Measurements from ENCODE around the gene MTCH1.

DNA sequence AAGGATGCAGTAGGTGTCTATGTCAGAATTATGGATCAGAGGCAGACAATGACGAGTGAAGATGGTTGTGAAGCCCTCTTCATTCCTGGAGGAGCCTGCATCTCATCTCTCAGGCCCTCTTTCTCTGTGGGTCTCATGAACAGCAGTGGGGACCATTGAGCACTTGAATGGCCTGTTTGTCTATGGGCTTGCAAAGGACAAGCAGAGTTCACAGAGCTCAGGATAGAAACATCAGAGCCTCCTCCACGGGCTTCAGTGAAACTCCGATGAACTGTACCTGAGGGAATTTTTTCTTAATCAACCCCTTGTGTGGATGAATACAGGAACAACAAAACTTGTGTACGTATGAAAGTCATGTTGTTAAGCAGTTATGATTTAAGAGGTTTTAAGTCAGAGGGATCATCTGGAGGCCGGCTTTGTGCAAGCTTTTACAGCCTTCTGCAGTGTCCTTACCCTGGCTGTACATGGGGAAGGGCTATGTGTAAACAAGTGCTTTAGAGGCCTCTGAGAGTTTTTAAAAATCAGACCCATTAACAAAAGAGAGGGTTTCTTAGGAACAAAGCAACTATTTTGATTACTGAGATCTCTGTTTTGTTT lies 61.1 kb downstream of the MTCH1 start:
- TF ChIP-seq POLR2A (IDR thresholded peaks at IDR 0.05), result no peak
- TF ChIP-seq, protein P1, sequence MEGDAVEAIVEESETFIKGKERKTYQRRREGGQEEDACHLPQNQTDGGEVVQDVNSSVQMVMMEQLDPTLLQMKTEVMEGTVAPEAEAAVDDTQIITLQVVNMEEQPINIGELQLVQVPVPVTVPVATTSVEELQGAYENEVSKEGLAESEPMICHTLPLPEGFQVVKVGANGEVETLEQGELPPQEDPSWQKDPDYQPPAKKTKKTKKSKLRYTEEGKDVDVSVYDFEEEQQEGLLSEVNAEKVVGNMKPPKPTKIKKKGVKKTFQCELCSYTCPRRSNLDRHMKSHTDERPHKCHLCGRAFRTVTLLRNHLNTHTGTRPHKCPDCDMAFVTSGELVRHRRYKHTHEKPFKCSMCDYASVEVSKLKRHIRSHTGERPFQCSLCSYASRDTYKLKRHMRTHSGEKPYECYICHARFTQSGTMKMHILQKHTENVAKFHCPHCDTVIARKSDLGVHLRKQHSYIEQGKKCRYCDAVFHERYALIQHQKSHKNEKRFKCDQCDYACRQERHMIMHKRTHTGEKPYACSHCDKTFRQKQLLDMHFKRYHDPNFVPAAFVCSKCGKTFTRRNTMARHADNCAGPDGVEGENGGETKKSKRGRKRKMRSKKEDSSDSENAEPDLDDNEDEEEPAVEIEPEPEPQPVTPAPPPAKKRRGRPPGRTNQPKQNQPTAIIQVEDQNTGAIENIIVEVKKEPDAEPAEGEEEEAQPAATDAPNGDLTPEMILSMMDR (IDR thresholded peaks at IDR 0.05), result no peak

Measured in sigmoid colon (tissue), 3 donors.